Parathyroid adenoma (tissue), 2 donors: ENCODE data around the gene DAPK1.

Source experiments
- H2AFZ ChIP-seq: fragments of 300-600 bp; sonication (generic); one replicate; pipeline ENCODE4 v1.7.0; 2017; ENCODE audit warnings: antibody characterized with exemption, mild to moderate bottlenecking
- H3K27ac ChIP-seq: fragments of 300-600 bp; sonication (generic); one replicate; pipeline ENCODE4 v1.7.0; 2017
- H3K27me3 ChIP-seq: fragments of 300-600 bp; sonication (generic); one replicate; pipeline ENCODE4 v1.7.0; 2017; ENCODE audit warnings: low read length; ENCODE audit not compliant: control insufficient read depth, insufficient read depth
- H3K36me3 ChIP-seq: fragments of 300-600 bp; sonication (generic); one replicate; pipeline ENCODE4 v1.7.0; 2017; ENCODE audit warnings: low read length; ENCODE audit not compliant: control insufficient read depth, insufficient read depth
- H3K4me1 ChIP-seq: fragments of 300-600 bp; sonication (generic); one replicate; pipeline ENCODE4 v1.7.0; 2017; ENCODE audit warnings: control low read depth
- H3K4me2 ChIP-seq: fragments of 300-600 bp; sonication (generic); one replicate; pipeline ENCODE4 v1.7.0; 2017; ENCODE audit warnings: low read length
- H3K4me3 ChIP-seq: fragments of 300-600 bp; sonication (generic); one replicate; pipeline ENCODE4 v1.7.0; 2017; ENCODE audit warnings: low read depth, low read length
- H3K79me2 ChIP-seq: fragments of 300-600 bp; sonication (generic); one replicate; pipeline ENCODE4 v1.7.0; 2017; ENCODE audit warnings: control low read depth
- H3K9ac ChIP-seq: fragments of 300-600 bp; sonication (generic); one replicate; pipeline ENCODE4 v1.7.0; 2017; ENCODE audit warnings: mild to moderate bottlenecking
- H3K9me3 ChIP-seq: fragments of 300-600 bp; sonication (generic); one replicate; pipeline ENCODE4 v1.7.0; 2017; ENCODE audit warnings: low read length; ENCODE audit not compliant: control insufficient read depth
- TF ChIP-seq, protein P1 (sequence below): fragments of 300-600 bp; sonication (generic); IDR thresholded peaks from one replicate; pipeline ENCODE4 v1.7.0; 2017; ENCODE audit warnings: antibody characterized with exemption, mild to moderate bottlenecking
- donor health status: primary hyperparathyroidism.

Gene DAPK1

GRCh38 chr9:87714819-87715218, 217.2 kb downstream of the DAPK1 start:
- H3K79me2 ChIP-seq = no peaks in the 10 kb centered on the region
- no peaks in the 10 kb centered on the region for H3K36me3 ChIP-seq
- no peak overlapping the region for H3K4me2 ChIP-seq
- no peak overlapping the region for H3K9ac ChIP-seq
- H3K4me1 ChIP-seq = peaks cover 3% of the 10 kb centered on the region
- H3K27ac ChIP-seq = no peak overlapping the region
- no peaks in the 10 kb centered on the region for H3K9me3 ChIP-seq
- TF ChIP-seq, protein P1, sequence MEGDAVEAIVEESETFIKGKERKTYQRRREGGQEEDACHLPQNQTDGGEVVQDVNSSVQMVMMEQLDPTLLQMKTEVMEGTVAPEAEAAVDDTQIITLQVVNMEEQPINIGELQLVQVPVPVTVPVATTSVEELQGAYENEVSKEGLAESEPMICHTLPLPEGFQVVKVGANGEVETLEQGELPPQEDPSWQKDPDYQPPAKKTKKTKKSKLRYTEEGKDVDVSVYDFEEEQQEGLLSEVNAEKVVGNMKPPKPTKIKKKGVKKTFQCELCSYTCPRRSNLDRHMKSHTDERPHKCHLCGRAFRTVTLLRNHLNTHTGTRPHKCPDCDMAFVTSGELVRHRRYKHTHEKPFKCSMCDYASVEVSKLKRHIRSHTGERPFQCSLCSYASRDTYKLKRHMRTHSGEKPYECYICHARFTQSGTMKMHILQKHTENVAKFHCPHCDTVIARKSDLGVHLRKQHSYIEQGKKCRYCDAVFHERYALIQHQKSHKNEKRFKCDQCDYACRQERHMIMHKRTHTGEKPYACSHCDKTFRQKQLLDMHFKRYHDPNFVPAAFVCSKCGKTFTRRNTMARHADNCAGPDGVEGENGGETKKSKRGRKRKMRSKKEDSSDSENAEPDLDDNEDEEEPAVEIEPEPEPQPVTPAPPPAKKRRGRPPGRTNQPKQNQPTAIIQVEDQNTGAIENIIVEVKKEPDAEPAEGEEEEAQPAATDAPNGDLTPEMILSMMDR = no peak
- no peak overlapping the region for H2AFZ ChIP-seq
- no peak overlapping the region for H3K4me3 ChIP-seq
- H3K27me3 ChIP-seq = no peaks in the 10 kb centered on the region

- H3K9ac ChIP-seq = no peak overlapping the region
- peaks cover 3% of the 10 kb centered on the region for H3K4me1 ChIP-seq
- H3K4me3 ChIP-seq = no peak overlapping the region
- H3K79me2 ChIP-seq = no peaks in the 10 kb centered on the region
- TF ChIP-seq, protein P1 = no peak
- H3K27me3 ChIP-seq = no peaks in the 10 kb centered on the region
- no peaks in the 10 kb centered on the region for H3K9me3 ChIP-seq
- H3K36me3 ChIP-seq = no peaks in the 10 kb centered on the region
- H2AFZ ChIP-seq = no peak overlapping the region
- H3K27ac ChIP-seq = no peak overlapping the region
- H3K4me2 ChIP-seq = no peak overlapping the region
Observed at GRCh38 chr9:87716141-87716540, 218.5 kb downstream of the DAPK1 start.

- peaks cover 3% of the 10 kb centered on the region for H3K4me1 ChIP-seq
- H3K27me3 ChIP-seq = no peaks in the 10 kb centered on the region
- no peak overlapping the region for H3K4me3 ChIP-seq
- no peaks in the 10 kb centered on the region for H3K9me3 ChIP-seq
- H3K4me2 ChIP-seq = no peak overlapping the region
- TF ChIP-seq, protein P1 = no peak
- no peak overlapping the region for H2AFZ ChIP-seq
- H3K79me2 ChIP-seq = no peaks in the 10 kb centered on the region
- H3K36me3 ChIP-seq = no peaks in the 10 kb centered on the region
- no peak overlapping the region for H3K9ac ChIP-seq
- H3K27ac ChIP-seq = no peak overlapping the region
Observed at GRCh38 chr9:87717456-87717855, 219.8 kb downstream of the DAPK1 start.

DNA sequence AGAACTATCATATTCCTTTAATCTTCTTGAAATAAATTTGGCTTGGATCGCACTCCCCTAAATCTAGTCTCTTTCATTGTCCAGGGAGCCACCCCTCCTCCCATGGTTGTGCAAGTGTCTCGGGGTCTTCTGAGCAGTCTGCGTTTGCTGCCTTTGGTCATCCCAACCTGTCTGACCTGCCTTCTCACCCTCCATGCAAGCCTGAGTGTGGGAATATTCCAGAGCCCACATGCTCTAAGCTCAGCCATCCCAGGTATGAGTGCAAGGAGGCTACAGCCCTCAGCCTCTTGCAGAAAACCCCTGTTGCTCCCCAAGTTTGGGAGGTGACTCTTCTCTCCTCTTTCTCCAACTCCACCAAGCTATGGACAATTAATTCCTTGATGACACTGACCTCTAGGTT, 220.6 kb downstream of the DAPK1 start:
- Histone ChIP-seq H3K27ac (no peak overlapping the region), H3K27me3 (no peaks in the 10 kb centered on the region), H3K36me3 (no peaks in the 10 kb centered on the region), H3K9me3 (no peaks in the 10 kb centered on the region), H2AFZ (no peak overlapping the region), H3K4me2 (no peak overlapping the region), H3K4me1 (peaks cover 3% of the 10 kb centered on the region), H3K9ac (no peak overlapping the region), H3K4me3 (no peak overlapping the region), H3K79me2 (no peaks in the 10 kb centered on the region)
- TF ChIP-seq, protein P1 = no peak

GRCh38 chr9:87718852-87719612, 221.4 kb downstream of the DAPK1 start:
- Histone ChIP-seq H3K27me3 (no peaks in the 10 kb centered on the region), H3K9ac (no peak overlapping the region), H3K27ac (no peak overlapping the region), H3K4me1 (no peaks in the 10 kb centered on the region), H3K79me2 (no peaks in the 10 kb centered on the region), H3K36me3 (no peaks in the 10 kb centered on the region), H3K4me3 (no peak overlapping the region), H3K9me3 (no peaks in the 10 kb centered on the region), H3K4me2 (no peak overlapping the region), H2AFZ (no peak overlapping the region)
- TF ChIP-seq, protein P1 = no peak
